Heart left ventricle (tissue), 16 donors: ENCODE measurements around the gene TMEM163. TPM values are rescaled to one million over a fixed set of nuclear protein-coding genes. Genes with fewer than 3 reads are reported as not detected.

Experiments
- ATAC-seq, 4 donors: fragments of 200-7000 bp; cut with Tn5 transposase; one replicate each; pipeline ENCODE4 v1.9.1; 2020 to 2022; ENCODE audit warnings: moderate library complexity in 4 of 4, mild to moderate bottlenecking in 3 of 4, moderate number of reproducible peaks in 1 of 4
- DNase-seq, 5 donors: peaks; one replicate each; pipeline ENCODE4 v3.0.0-alpha.2; 2020
- H3K27ac ChIP-seq, 12 donors: fragments of 200-600 bp; sonication (generic) in 4 of 12; one replicate each; pipeline versions ENCODE4 v1.5.0 to v1.8.0; 2016 to 2022; ENCODE audit warnings: mild to moderate bottlenecking in 2 of 12
- H3K27me3 ChIP-seq, 9 donors: fragments of 200-600 bp; sonication (generic) in 2 of 9; one replicate each; pipeline versions ENCODE4 v1.5.1 to v1.8.0; 2016 to 2022; ENCODE audit warnings: mild to moderate bottlenecking in 3 of 9
- H3K36me3 ChIP-seq, 9 donors: fragments of 200-600 bp; sonication (generic) in 2 of 9; one replicate each; pipeline versions ENCODE4 v1.5.0 to v1.8.0; 2018 to 2022; ENCODE audit warnings: mild to moderate bottlenecking in 2 of 9
- H3K4me1 ChIP-seq, 12 donors: fragments of 200-600 bp; sonication (generic) in 4 of 12; one replicate each; pipeline versions ENCODE4 v1.5.0 to v1.8.0; 2016 to 2022; ENCODE audit warnings: mild to moderate bottlenecking in 3 of 12
- H3K4me3 ChIP-seq, 12 donors: fragments of 200-600 bp; sonication (generic) in 4 of 12; one replicate each; pipeline versions ENCODE4 v1.5.0 to v1.8.0; 2017 to 2022; ENCODE audit warnings: mild to moderate bottlenecking in 9 of 12, moderate library complexity in 4 of 12
- H3K9me3 ChIP-seq, 12 donors: fragments of 200-600 bp; sonication (generic) in 4 of 12; one replicate each; pipeline versions ENCODE4 v1.5.0 to v1.8.0; 2016 to 2022; ENCODE audit warnings: mild to moderate bottlenecking in 1 of 12
- POLR2A ChIP-seq, 2 donors: fragments of 450-650 bp; IDR thresholded peaks; one replicate each; pipeline ENCODE4 v1.6.1; 2017; ENCODE audit warnings: antibody characterized with exemption in 2 of 2, mild to moderate bottlenecking in 2 of 2, moderate library complexity in 2 of 2
- WGBS, 4 donors: extraction: QIAGEN DNeasy Blood & Tissue Kit in 2 of 4; methylation state at CpG; one replicate each; pipeline versions ENCODE4 v1.1.5 to v1.1.7; 2013 to 2018; 5-methylcytosine and 5-hydroxymethylcytosine counted together
- intact Hi-C, 10 donors: fragments of 100-400 bp; cut with DNase I; formaldehyde crosslinking; loops; one replicate each; pipeline versions ENCODE4 v1.11.1 to v1.14.2; 2022
- polyA plus RNA-seq, 2 donors: library from polyadenylated mRNA; stranded (reverse); fragments of 200-250 nt; gene quantifications; one replicate each; pipeline ENCODE4 v1.2.3, GENCODE V29; 2013
- total RNA-seq, 9 donors: library from RNA; depleted of rRNA in 2 of 9; stranded (reverse); fragments of >200 nt in 2 of 9; fragmentation: NEBNext Ultra II Directional in 3 of 9; extraction: Animal tissue kit (Norgen Biotek cat#: 25700) in 3 of 9; gene quantifications; one replicate each; pipeline versions ENCODE4 v1.1.0 to v1.2.4, GENCODE V29; 2016 to 2023
- TF ChIP-seq, protein P1 (sequence below), 12 donors: fragments of 200-600 bp; sonication (generic) in 4 of 12; IDR thresholded peaks; one replicate each; pipeline versions ENCODE4 v1.5.0 to v1.8.0; 2018 to 2022; ENCODE audit warnings: antibody characterized with exemption in 12 of 12, mild to moderate bottlenecking in 5 of 12
- donor health status: ischemic (EF 13 %, LVEDD 7.1; RV severe dilation, severe dysfunction).
- donor health status: healthy with polysubstance abuse.
- donor health status: DM: no; HTN: yes; CAD: no.
- donor health status: DM: no; HTN: no; CAD: no.
- donor health status: ischemic (EF 25% LVEDD 6.9; RV normal size, moderate dysfunction).
- donor health status: ischemic (EF 25% LVEDD 5.7; RV mildly dilated, moderate dysfunction).
- donor health status: healthy.
- donor health status: DM: yes; HTN: yes; CAD: no.
- donor health status: ischemic (EF 35%, LVEDD 5.7; RV mildly dilated, moderate dysfunction).
- donor health status: nonischemic (EF 11% LVEDD 7.7; RV severe dilation, severe dysfunction).
- donor health status: DM: yes; HTN: yes; CAD: no.
- donor health status: PGD.
- donor health status: ischemic (EF 29% LVEDD 5.4; RV normal size, mild dysfunction).
- donor health status: nonischemic (EF 23%, LVEDD 6.1; RV moderate dilation, normal function).

Gene TMEM163
- total and polyA plus RNA-seq, 11 donors, result 0.14 to 1.4 (median 0.47) TPM

DNA sequence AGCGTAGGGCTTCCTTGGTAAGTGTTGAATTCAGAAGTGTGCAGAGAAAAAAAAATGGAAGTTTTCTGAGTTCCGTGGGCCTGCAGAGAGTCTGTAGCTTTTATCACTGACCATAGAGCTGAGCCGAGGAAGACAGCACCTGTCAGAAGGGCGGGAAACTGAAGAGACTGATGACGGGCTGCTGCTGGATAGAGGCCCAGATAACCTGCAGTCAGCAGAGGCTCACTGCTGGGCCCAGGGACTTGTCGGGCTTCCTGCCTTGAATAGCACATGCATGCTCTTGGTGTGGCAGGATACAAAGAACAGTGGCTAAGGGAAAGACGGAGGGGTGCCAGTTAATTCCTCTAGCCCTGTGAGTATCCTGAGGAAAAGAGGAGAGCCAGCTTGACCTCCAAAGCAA, 298.5 kb downstream of the TMEM163 start:
- DNase-seq (peak in 2 of 5 donors; percentile 37 to 51), ATAC-seq (peak; percentile 14 to 74 (median 71))
- H3K27ac ChIP-seq, result peak overlapping the region in 10 of 12 donors; percentile 9 to 76 (median 54)
- no peaks in the 10 kb centered on the region for H3K27me3 ChIP-seq
- H3K4me1 ChIP-seq, result peaks cover 0 to 23% (median 4%) of the 10 kb centered on the region in 12 donors
- 50 to 65% (median 62%) methylated on average over 7 of the region's 7 CpGs for WGBS, 4 donors
- peaks cover 0 to 29% (median 18%) of the 10 kb centered on the region in 9 donors for H3K36me3 ChIP-seq
- TF ChIP-seq POLR2A (IDR thresholded peaks at IDR 0.05), result no peak
- TF ChIP-seq, protein P1, sequence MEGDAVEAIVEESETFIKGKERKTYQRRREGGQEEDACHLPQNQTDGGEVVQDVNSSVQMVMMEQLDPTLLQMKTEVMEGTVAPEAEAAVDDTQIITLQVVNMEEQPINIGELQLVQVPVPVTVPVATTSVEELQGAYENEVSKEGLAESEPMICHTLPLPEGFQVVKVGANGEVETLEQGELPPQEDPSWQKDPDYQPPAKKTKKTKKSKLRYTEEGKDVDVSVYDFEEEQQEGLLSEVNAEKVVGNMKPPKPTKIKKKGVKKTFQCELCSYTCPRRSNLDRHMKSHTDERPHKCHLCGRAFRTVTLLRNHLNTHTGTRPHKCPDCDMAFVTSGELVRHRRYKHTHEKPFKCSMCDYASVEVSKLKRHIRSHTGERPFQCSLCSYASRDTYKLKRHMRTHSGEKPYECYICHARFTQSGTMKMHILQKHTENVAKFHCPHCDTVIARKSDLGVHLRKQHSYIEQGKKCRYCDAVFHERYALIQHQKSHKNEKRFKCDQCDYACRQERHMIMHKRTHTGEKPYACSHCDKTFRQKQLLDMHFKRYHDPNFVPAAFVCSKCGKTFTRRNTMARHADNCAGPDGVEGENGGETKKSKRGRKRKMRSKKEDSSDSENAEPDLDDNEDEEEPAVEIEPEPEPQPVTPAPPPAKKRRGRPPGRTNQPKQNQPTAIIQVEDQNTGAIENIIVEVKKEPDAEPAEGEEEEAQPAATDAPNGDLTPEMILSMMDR (IDR thresholded peaks at IDR 0.05), result no peak
- intact Hi-C loops, result no loop called here
- no peak overlapping the region for H3K4me3 ChIP-seq
- no peaks in the 10 kb centered on the region for H3K9me3 ChIP-seq

DNA sequence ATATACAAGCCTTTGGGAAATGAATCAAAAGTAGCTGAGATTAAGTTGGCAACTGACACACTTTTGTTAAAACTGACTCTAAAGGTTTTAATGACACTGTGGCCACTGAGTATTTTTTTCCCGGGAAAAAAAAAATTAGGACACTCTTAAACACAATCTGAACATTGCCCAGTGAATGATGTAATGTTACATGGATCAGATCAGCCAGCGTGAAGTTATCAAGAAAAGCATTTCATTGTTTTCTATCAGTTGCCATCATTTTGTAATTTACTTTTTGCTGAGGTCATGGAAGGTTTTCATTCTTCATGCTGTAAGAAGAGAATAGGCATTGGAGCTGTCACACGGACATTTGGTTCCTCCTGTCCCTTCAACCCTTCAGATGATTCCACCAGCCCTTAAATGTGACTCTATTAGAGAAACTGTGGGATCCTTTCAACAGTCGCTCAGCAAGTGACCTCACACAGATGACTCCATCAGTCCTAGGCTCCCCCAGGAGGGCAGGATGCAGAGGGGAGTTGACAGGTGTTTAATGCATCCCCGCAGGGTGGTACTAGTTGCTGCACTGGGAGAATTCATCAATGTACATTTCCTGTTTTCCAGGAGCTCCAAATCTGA, 300.7 kb downstream of the TMEM163 start:
- WGBS, 4 donors, result 78 to 84% (median 82%) methylated on average over 5 of the region's 5 CpGs
- intact Hi-C loops, result loop anchor here in 5 of 10 donors (10.0 kb wide), 1 partner anchor 533 kb away; no protein-coding TSS in a partner anchor
- no peak overlapping the region for H3K4me3 ChIP-seq
- no peak overlapping the region for H3K27ac ChIP-seq
- TF ChIP-seq, protein P1 (IDR thresholded peaks at IDR 0.05), result no peak
- TF ChIP-seq POLR2A (IDR thresholded peaks at IDR 0.05), result no peak
- H3K27me3 ChIP-seq, result no peaks in the 10 kb centered on the region
- ATAC-seq, result no peak
- H3K36me3 ChIP-seq, result peaks cover 0 to 28% (median 19%) of the 10 kb centered on the region in 9 donors
- no peak for DNase-seq
- peaks cover 0 to 23% (median 4%) of the 10 kb centered on the region in 12 donors for H3K4me1 ChIP-seq
- H3K9me3 ChIP-seq, result no peaks in the 10 kb centered on the region

DNA sequence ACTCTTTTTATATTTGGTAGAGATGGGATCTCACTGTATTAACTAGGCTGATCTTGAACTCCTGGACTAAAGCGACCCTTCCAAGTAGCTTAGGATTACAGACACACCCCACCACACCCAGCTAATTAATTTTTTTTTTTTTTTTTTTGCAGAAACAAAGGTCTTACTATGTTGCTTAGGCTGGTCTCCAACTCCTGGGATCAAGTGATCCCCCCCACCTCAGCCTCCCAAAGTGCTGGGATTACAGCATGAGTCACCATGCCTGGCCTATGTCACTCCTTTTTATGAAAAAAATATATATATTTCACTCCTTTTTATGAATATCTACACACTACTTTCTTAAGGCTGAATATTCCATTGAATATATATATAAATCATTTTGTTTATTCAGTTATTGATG, 302.2 kb downstream of the TMEM163 start:
- peaks cover 0 to 25% (median 7%) of the 10 kb centered on the region in 12 donors for H3K4me1 ChIP-seq
- no peak overlapping the region for H3K27ac ChIP-seq
- WGBS, 4 donors, result 91 to 100% (median 96%) methylated on average over 1 of the region's 1 CpG
- peaks cover 0 to 24% (median 17%) of the 10 kb centered on the region in 9 donors for H3K36me3 ChIP-seq
- intact Hi-C loops, result loop anchor here in 5 of 10 donors (10.0 kb wide), 1 partner anchor 532 kb away; no protein-coding TSS in a partner anchor
- DNase-seq, result no peak
- no peak for ATAC-seq
- no peak overlapping the region for H3K4me3 ChIP-seq
- H3K27me3 ChIP-seq, result no peaks in the 10 kb centered on the region
- TF ChIP-seq, protein P1 (IDR thresholded peaks at IDR 0.05), result no peak
- TF ChIP-seq POLR2A (IDR thresholded peaks at IDR 0.05), result no peak
- H3K9me3 ChIP-seq, result no peaks in the 10 kb centered on the region

DNA sequence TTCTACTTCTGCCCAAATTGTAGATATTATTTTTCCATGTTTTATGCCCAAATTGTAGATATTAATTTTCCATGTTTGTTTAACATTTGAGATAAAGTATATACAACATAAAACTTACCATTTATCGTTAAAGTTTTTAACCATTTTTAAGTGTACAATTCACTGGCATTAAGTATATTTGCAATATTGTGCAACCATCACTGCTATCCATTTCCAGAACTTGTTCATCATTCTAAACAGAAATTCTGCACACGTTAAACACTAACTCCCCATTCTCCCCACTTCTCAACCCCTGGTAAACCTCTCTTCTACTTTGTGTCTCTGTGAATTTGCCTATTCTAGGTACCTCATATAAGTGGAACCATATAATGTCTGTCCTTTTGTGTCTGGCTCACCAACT, 302.8 kb downstream of the TMEM163 start:
- ATAC-seq (no peak), DNase-seq (no peak)
- Histone ChIP-seq H3K4me3 (no peak overlapping the region), H3K36me3 (peaks cover 0 to 24% (median 17%) of the 10 kb centered on the region in 9 donors), H3K9me3 (no peaks in the 10 kb centered on the region), H3K4me1 (peaks cover 0 to 25% (median 13%) of the 10 kb centered on the region in 12 donors), H3K27ac (no peak overlapping the region), H3K27me3 (no peaks in the 10 kb centered on the region)
- intact Hi-C loops, result loop anchor here in 5 of 10 donors (10.0 kb wide), 1 partner anchor 531 kb away; no protein-coding TSS in a partner anchor
- TF ChIP-seq, protein P1 (IDR thresholded peaks at IDR 0.05), result no peak
- TF ChIP-seq POLR2A (IDR thresholded peaks at IDR 0.05), result no peak
- WGBS, 4 donors, result 91 to 95% (median 93%) methylated on average over 2 of the region's 2 CpGs
